H1 (cell line): ENCODE measurements around the gene P3H1. TPM values are rescaled to one million over a fixed set of nuclear protein-coding genes. Genes with fewer than 3 reads are reported as not detected.

ENCODE experiments used
- CTCF ChIA-PET: fragments of 300-600 bp; sonication (Branson Sonifier 250); formaldehyde crosslinking; loops from one replicate; lab custom pipeline; 2021; ENCODE audit not compliant: partially characterized antibody; lab: Charles Lee
- POLR2A ChIA-PET: fragments of 300-600 bp; sonication (Branson Sonifier 250); formaldehyde crosslinking; loops from one replicate; lab custom pipeline; 2021; ENCODE audit warnings: inconsistent platforms; ENCODE audit not compliant: partially characterized antibody; lab: Charles Lee
- DNase-seq, 2 experiments: peaks; one replicate each; pipeline versions ENCODE4 v3.0.0 to v3.0.0-alpha.2; 2010 to 2022; ENCODE audit warnings: low spot score in 2 of 2, low read depth in 1 of 2, mixed read lengths in 1 of 2
- FAIRE-seq: peaks from 2 replicates; lab custom pipeline; 2011; peaks lifted over from hg19 to GRCh38; lab: Jason Lieb, UNC
- H2AFZ ChIP-seq: 2 replicates; pipeline ENCODE4 v1.8.1; 2012; ENCODE audit warnings: low read length, inconsistent platforms
- H2AK5ac ChIP-seq: 2 replicates; pipeline ENCODE4 v1.6.1; 2013; ENCODE audit warnings: low read depth, low read length
- H2BK120ac ChIP-seq: replicated peaks from 2 replicates; pipeline ENCODE3; 2013; ENCODE audit warnings: low read depth, low read length, inconsistent platforms
- H2BK12ac ChIP-seq: 2 replicates; pipeline ENCODE4 v1.6.1; 2013; ENCODE audit warnings: low read depth, low read length
- H2BK15ac ChIP-seq: 2 replicates; pipeline ENCODE4 v1.6.1; 2013; ENCODE audit warnings: low read length
- H2BK20ac ChIP-seq: 2 replicates; pipeline ENCODE4 v1.6.1; 2013; ENCODE audit warnings: low read length
- H2BK5ac ChIP-seq: 2 replicates; pipeline ENCODE4 v1.6.1; 2013; ENCODE audit warnings: low read depth, low read length
- H3K14ac ChIP-seq: 2 replicates; pipeline ENCODE4 v1.6.1; 2013; ENCODE audit warnings: inconsistent platforms; ENCODE audit not compliant: insufficient read length
- H3K18ac ChIP-seq: 2 replicates; pipeline ENCODE4 v1.6.1; 2013; ENCODE audit warnings: low read length; ENCODE audit errors: extremely low read depth
- H3K23ac ChIP-seq: 2 replicates; pipeline ENCODE4 v1.6.1; 2013; ENCODE audit warnings: inconsistent platforms; ENCODE audit not compliant: insufficient read length
- H3K23me2 ChIP-seq: 2 replicates; pipeline ENCODE4 v1.6.1; 2013; ENCODE audit warnings: low read depth, low read length
- H3K27ac ChIP-seq: 2 replicates; pipeline ENCODE4 v1.6.1; 2011; ENCODE audit warnings: low read depth, low read length, inconsistent platforms
- H3K27me3 ChIP-seq, 4 experiments: replicated peaks in 1 of 4; 1 replicate in 1 of 4; 2 replicates in 3 of 4; pipeline versions ENCODE4 v1.6.1 to v1.8.1; 2011 to 2013; ENCODE audit warnings: low read length in 3 of 4, mild to moderate bottlenecking in 3 of 4, inconsistent platforms in 2 of 4, mixed read lengths in 2 of 4, moderate library complexity in 1 of 4; ENCODE audit not compliant: control insufficient read depth in 3 of 4, insufficient read depth in 3 of 4; ENCODE audit errors: extremely low read depth in 1 of 4
- H3K36me3 ChIP-seq, 4 experiments: 2 replicates each; pipeline versions ENCODE4 v1.6.1 to v1.8.1; 2011 to 2013; ENCODE audit warnings: mild to moderate bottlenecking in 4 of 4, low read length in 3 of 4, moderate library complexity in 2 of 4, control low read depth in 1 of 4, inconsistent platforms in 1 of 4; ENCODE audit not compliant: insufficient read depth in 4 of 4, control insufficient read depth in 2 of 4
- H3K4ac ChIP-seq: replicated peaks from 2 replicates; pipeline ENCODE3; 2013; ENCODE audit warnings: low read length, low read depth, mixed read lengths, inconsistent platforms; ENCODE audit not compliant: insufficient read length
- H3K4me1 ChIP-seq, 4 experiments: replicated peaks in 1 of 4; 1 replicate in 1 of 4; 2 replicates in 3 of 4; pipeline versions ENCODE4 v1.6.1 to v1.8.1; 2011 to 2013; ENCODE audit warnings: low read length in 3 of 4, inconsistent platforms in 2 of 4, mixed read lengths in 1 of 4; ENCODE audit not compliant: insufficient read depth in 4 of 4, control insufficient read depth in 3 of 4
- H3K4me2 ChIP-seq, 2 experiments: 2 replicates each; pipeline versions ENCODE4 v1.6.1 to v1.8.1; 2011 to 2013; ENCODE audit warnings: low read depth in 2 of 2, low read length in 2 of 2, control low read depth in 1 of 2, inconsistent platforms in 1 of 2, mild to moderate bottlenecking in 1 of 2; ENCODE audit not compliant: insufficient read depth in 1 of 2
- H3K4me3 ChIP-seq, 4 experiments: fragments of 200-600, 300-600 bp in 1 of 4; sonication (generic), shearing (Covaris generic), sonication (Bioruptor Twin) in 1 of 4; 2 replicates each; pipeline versions ENCODE4 v1.5.1 to v1.8.1; 2011 to 2016; ENCODE audit warnings: low read length in 4 of 4, low read depth in 3 of 4, control low read depth in 2 of 4, inconsistent platforms in 2 of 4, mild to moderate bottlenecking in 2 of 4, mixed read lengths in 1 of 4, moderate library complexity in 1 of 4; ENCODE audit not compliant: insufficient read depth in 2 of 4; ENCODE audit errors: extremely low read depth in 1 of 4
- H3K56ac ChIP-seq: replicated peaks from 2 replicates; pipeline ENCODE3; 2013; ENCODE audit warnings: low read depth, mild to moderate bottlenecking, mixed read lengths, low read length, inconsistent platforms; ENCODE audit not compliant: insufficient read length
- H3K79me1 ChIP-seq: 2 replicates; pipeline ENCODE4 v1.6.1; 2013; ENCODE audit warnings: low read depth, low read length, control low read depth
- H3K79me2 ChIP-seq, 2 experiments: 2 replicates each; pipeline versions ENCODE4 v1.6.1 to v1.8.1; 2012 to 2013; ENCODE audit warnings: low read length in 2 of 2, mild to moderate bottlenecking in 2 of 2, inconsistent platforms in 1 of 2; ENCODE audit not compliant: insufficient read depth in 2 of 2, control insufficient read depth in 1 of 2
- H3K9ac ChIP-seq, 4 experiments: replicated peaks in 1 of 4; 1 replicate in 1 of 4; 2 replicates in 3 of 4; pipeline versions ENCODE4 v1.6.1 to v1.8.1; 2011 to 2013; ENCODE audit warnings: low read depth in 3 of 4, low read length in 3 of 4, control low read depth in 2 of 4, mild to moderate bottlenecking in 2 of 4, moderate library complexity in 2 of 4, inconsistent platforms in 1 of 4; ENCODE audit errors: extremely low read depth in 1 of 4
- H3K9me3 ChIP-seq, 2 experiments: 2 replicates each; pipeline versions ENCODE4 v1.6.1 to v1.8.1; 2012 to 2013; ENCODE audit warnings: mild to moderate bottlenecking in 2 of 2, moderate library complexity in 2 of 2, control low read depth in 1 of 2, inconsistent platforms in 1 of 2, low read depth in 1 of 2, low read length in 1 of 2, mixed read lengths in 1 of 2; ENCODE audit not compliant: insufficient read depth in 2 of 2
- H4K20me1 ChIP-seq, 2 experiments: replicated peaks in 1 of 2; 2 replicates each; pipeline versions ENCODE3 to v1.8.1; 2011 to 2013; ENCODE audit warnings: inconsistent platforms in 2 of 2, low read length in 2 of 2, mild to moderate bottlenecking in 1 of 2; ENCODE audit not compliant: insufficient read depth in 2 of 2, control insufficient read depth in 1 of 2
- H4K5ac ChIP-seq: 2 replicates; pipeline ENCODE4 v1.6.1; 2013; ENCODE audit warnings: low read length, low read depth, mixed read lengths, inconsistent platforms; ENCODE audit not compliant: insufficient read length
- H4K8ac ChIP-seq: 2 replicates; pipeline ENCODE4 v1.8.0; 2013; ENCODE audit warnings: mild to moderate bottlenecking, moderate library complexity, low read length, inconsistent platforms; ENCODE audit not compliant: insufficient read depth; ENCODE audit errors: extremely low read depth
- H4K91ac ChIP-seq: replicated peaks from 2 replicates; pipeline ENCODE3; 2013; ENCODE audit warnings: low read length, mixed read lengths, inconsistent platforms; ENCODE audit not compliant: insufficient read length
- ATF2 ChIP-seq: IDR thresholded peaks from 2 replicates; pipeline ENCODE4 v1.6.1; 2012; ENCODE audit warnings: low read length, inconsistent platforms
- CEBPB ChIP-seq: IDR thresholded peaks from 2 replicates; pipeline ENCODE4 v1.6.1; 2012; ENCODE audit warnings: low read depth, low read length
- KDM1A ChIP-seq: fragments of 200-600, 300-600 bp; sonication (generic); IDR thresholded peaks from 2 replicates; pipeline ENCODE4 v1.7.1; 2016; ENCODE audit warnings: mild to moderate bottlenecking, low read length, borderline replicate concordance
- NRF1 ChIP-seq: IDR thresholded peaks from 2 replicates; pipeline ENCODE4 v1.6.1; 2011; ENCODE audit warnings: mild to moderate bottlenecking, low read depth, low read length, improper control_type of control experiment
- PHF8 ChIP-seq: fragments of 200-600 bp; sonication (generic); conservative IDR thresholded peaks from 2 replicates; pipeline ENCODE4 v1.7.1; 2012; ENCODE audit warnings: low read depth, mild to moderate bottlenecking, inconsistent platforms, low read length, moderate library complexity
- POLR2A ChIP-seq, 2 experiments: IDR thresholded peaks; 1 replicate in 1 of 2; 2 replicates in 1 of 2; pipeline ENCODE4 v1.6.1; 2011; ENCODE audit warnings: low read depth in 2 of 2, low read length in 2 of 2, mild to moderate bottlenecking in 2 of 2; ENCODE audit errors: control extremely low read depth in 1 of 2
- POU5F1 ChIP-seq: IDR thresholded peaks from 2 replicates; pipeline ENCODE4 v1.6.1; 2011; ENCODE audit warnings: low read depth, mild to moderate bottlenecking, low read length, moderate library complexity
- SIX5 ChIP-seq: IDR thresholded peaks from 2 replicates; pipeline ENCODE4 v1.6.1; 2011; ENCODE audit warnings: mild to moderate bottlenecking, low read depth, low read length
- SP4 ChIP-seq: IDR thresholded peaks from 2 replicates; pipeline ENCODE4 v1.6.1; 2012; ENCODE audit warnings: low read length, inconsistent platforms
- TCF12 ChIP-seq: IDR thresholded peaks from 2 replicates; pipeline ENCODE4 v1.6.1; 2011; ENCODE audit warnings: low read depth, mild to moderate bottlenecking, low read length
- TEAD4 ChIP-seq: IDR thresholded peaks from 2 replicates; pipeline ENCODE4 v1.6.1; 2012; ENCODE audit warnings: low read depth, low read length, inconsistent platforms, mixed read lengths
- ZNF274 ChIP-seq: IDR thresholded peaks from 2 replicates; pipeline ENCODE4 v1.7.0; 2012; ENCODE audit warnings: low read length, borderline replicate concordance; ENCODE audit errors: extremely low read depth
- WGBS, 2 experiments: shearing (Covaris generic) in 1 of 2; methylation state at CpG; one replicate each; pipeline versions ENCODE4 v1.1.6 to v1.1.7; 2013 to 2015; ENCODE audit warnings: low lambda C conversion rate in 2 of 2, mixed read lengths in 2 of 2, inconsistent platforms in 1 of 2, low coverage in 1 of 2, missing lambda C conversion rate in 1 of 2; ENCODE audit not compliant: insufficient replicate concordance in 2 of 2, insufficient coverage in 1 of 2, insufficient read length in 1 of 2; ENCODE audit errors: extremely low coverage in 1 of 2, missing lambda C conversion rate in 1 of 2; 5-methylcytosine and 5-hydroxymethylcytosine counted together
- polyA plus RNA-seq, 7 experiments: library from polyadenylated mRNA; depleted of rRNA in 3 of 7; stranded (reverse) in 5 of 7; unstranded in 2 of 7; fragments of >200 nt in 5 of 7; fragments of 200-250 nt in 2 of 7; gene quantifications; 1 replicate in 5 of 7; 2 replicates in 1 of 7; 4 replicates in 1 of 7; pipeline versions ENCODE4 v1.2.1 to v1.2.3, GENCODE V29; 2011 to 2013; ENCODE audit warnings: missing spikeins in 2 of 7, mixed read lengths in 2 of 7
- total RNA-seq: library from RNA; stranded (reverse); fragmentation: NEBNext Ultra II Directional; extraction: Animal tissue kit (Norgen Biotek cat#: 25700); gene quantifications from 2 replicates; pipeline ENCODE4 v1.2.1, GENCODE V29; 2021

Gene P3H1
- total and polyA plus RNA-seq, 2 of the 8 experiments (the other 6 are each of a cell fraction or from before 2014, with no cell fraction given) = 58.4 to 87.5 TPM

GRCh38 chr1:42742617-42743316 is 24.1 kb downstream of the P3H1 start:
- Histone ChIP-seq H3K18ac (0 out of 2 replicates have a peak overlapping the region, but pooled peaks have one; percentile 10), H3K27ac (no peak overlapping the region), H4K8ac (no peak overlapping the region), H4K5ac (no peak overlapping the region), H3K79me1 (peaks cover 3% of the 10 kb centered on the region; the same call in 1 of the 2 replicates), H3K23me2 (peaks cover 5% of the 10 kb centered on the region; the same call in 1 of the 2 replicates), H3K14ac (no peak overlapping the region), H2BK120ac (no peak overlapping the region), H2AFZ (no peak overlapping the region), H2AK5ac (no peak overlapping the region), H2BK12ac (no peak overlapping the region; the same call in 1 of the 2 replicates), H3K23ac (no peak overlapping the region), H3K4me2 (no peak overlapping the region), H3K56ac (no peak overlapping the region), H3K9ac (no peak overlapping the region), H4K20me1 (peaks cover 0 to 2% of the 10 kb centered on the region in 2 experiments), H4K91ac (no peak overlapping the region), H3K4me1 (peaks cover 0 to 38% (median 28%) of the 10 kb centered on the region in 4 experiments; a peak in 6 of 7 replicates), H3K36me3 (peaks cover 3 to 8% (median 4%) of the 10 kb centered on the region in 4 experiments; a peak in 7 of 8 replicates), H3K4ac (peak overlapping the region; percentile 41), H3K79me2 (no peaks in the 10 kb centered on the region), H3K9me3 (no peaks in the 10 kb centered on the region), H3K27me3 (no peaks in the 10 kb centered on the region), H3K4me3 (no peak overlapping the region), H2BK20ac (no peak overlapping the region), H2BK5ac (no peak overlapping the region), H2BK15ac (no peak overlapping the region)
- DNase-seq (no peak), FAIRE-seq (no peak)
- ChIA-PET POLR2A (interaction anchor here (1.0 to 3.9 kb wide), 8 partner anchors 10 to 61 kb away, joined by 3 to 32 read pairs (median 3); partner anchors contain the start of gene YBX1), CTCF (interaction anchor here (0.5 to 9.8 kb wide), 7 partner anchors 8 to 165 kb away, joined by 3 to 77 read pairs (median 5); partner anchors contain the start of genes P3H1 and YBX1)
- 87% methylated on average over 9 of the region's 9 CpGs; no CpG with 5 or more reads in 1 of the 2 experiments for WGBS, 2 experiments
- no peak for TF ChIP-seq POU5F1
- TF ChIP-seq TCF12 = no peak
- no peak for TF ChIP-seq SIX5
- TF ChIP-seq PHF8 = no peak
- no peak for TF ChIP-seq CEBPB
- no peak for TF ChIP-seq ATF2
- no peak for TF ChIP-seq NRF1
- no peak for TF ChIP-seq ZNF274
- TF ChIP-seq TEAD4 = no peak
- TF ChIP-seq SP4 = no peak
- no peak for TF ChIP-seq KDM1A
- no peak for TF ChIP-seq POLR2A (IDR thresholded peaks at IDR 0.05; ENCODE audit: control extremely low read depth in 1 of 2, low read depth in 2 of 2, low read length in 2 of 2)
